Measurements from ENCODE around the gene CHMP4B.
"Not testable (repeated sequence)": the region's sequence is repeated elsewhere in the genome, so short reads cannot be mapped to it uniquely, and the experiment has no call there.

Gene CHMP4B

DNA sequence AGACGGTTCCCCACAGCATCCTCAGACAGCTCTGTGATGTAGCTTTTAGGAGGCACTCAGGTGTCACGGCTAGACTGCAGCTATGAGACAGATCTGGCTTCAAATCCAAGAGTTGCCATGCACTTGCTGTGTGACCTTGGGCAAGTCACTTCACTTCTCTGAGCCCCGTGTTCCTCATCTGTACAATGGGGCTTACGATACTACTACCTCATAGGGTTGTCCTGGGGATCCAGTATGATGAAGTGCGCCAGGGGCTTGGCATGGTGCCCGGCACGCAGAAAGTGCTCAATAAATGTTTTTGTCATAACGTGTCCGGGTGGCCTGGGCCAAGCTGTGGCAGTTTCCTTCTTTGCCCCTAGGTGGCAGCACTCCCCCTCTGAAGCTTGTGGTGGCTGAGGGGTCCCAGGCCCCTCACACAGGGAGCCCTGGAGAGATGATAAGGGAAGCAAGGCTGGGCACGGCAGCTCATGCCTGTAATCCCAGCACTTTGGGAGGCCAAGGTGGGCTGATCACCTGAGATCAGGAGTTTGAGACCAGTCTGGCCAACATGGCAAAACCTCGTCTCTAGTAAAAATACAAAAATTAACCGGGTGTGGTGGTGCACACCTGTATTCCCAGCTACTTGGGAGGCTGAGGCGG lies 19.1 kb upstream of the CHMP4B start:
- H3K4me1 Mint-ChIP-seq = peaks cover 10% of the 10 kb centered on the region
- H3K27ac Mint-ChIP-seq (ENCODE audit: low read depth) = no peak overlapping the region
- no peaks in the 10 kb centered on the region for H3K27me3 Mint-ChIP-seq
- no peaks in the 10 kb centered on the region for H3K9me3 Mint-ChIP-seq
- H3K36me3 Mint-ChIP-seq (ENCODE audit: insufficient read depth) = peaks cover 2% of the 10 kb centered on the region
- DNase-seq (ENCODE audit: low spot score in 2 of 2) (peak; percentile 19 to 40), ATAC-seq (replicated peaks; ENCODE audit: extremely low read depth, poor library complexity, severe bottlenecking) (no peak)
- H3K4me3 Mint-ChIP-seq = no peak overlapping the region

GRCh38 chr20:33792598-33792989 lies 18.6 kb upstream of the CHMP4B start:
- not testable (repeated sequence) for ATAC-seq (replicated peaks; ENCODE audit: extremely low read depth, poor library complexity, severe bottlenecking); H3K36me3 Mint-ChIP-seq (ENCODE audit: insufficient read depth); DNase-seq (ENCODE audit: low spot score in 2 of 2); H3K9me3 Mint-ChIP-seq; H3K4me3 Mint-ChIP-seq; H3K27me3 Mint-ChIP-seq; H3K27ac Mint-ChIP-seq (ENCODE audit: low read depth); H3K4me1 Mint-ChIP-seq

DNA sequence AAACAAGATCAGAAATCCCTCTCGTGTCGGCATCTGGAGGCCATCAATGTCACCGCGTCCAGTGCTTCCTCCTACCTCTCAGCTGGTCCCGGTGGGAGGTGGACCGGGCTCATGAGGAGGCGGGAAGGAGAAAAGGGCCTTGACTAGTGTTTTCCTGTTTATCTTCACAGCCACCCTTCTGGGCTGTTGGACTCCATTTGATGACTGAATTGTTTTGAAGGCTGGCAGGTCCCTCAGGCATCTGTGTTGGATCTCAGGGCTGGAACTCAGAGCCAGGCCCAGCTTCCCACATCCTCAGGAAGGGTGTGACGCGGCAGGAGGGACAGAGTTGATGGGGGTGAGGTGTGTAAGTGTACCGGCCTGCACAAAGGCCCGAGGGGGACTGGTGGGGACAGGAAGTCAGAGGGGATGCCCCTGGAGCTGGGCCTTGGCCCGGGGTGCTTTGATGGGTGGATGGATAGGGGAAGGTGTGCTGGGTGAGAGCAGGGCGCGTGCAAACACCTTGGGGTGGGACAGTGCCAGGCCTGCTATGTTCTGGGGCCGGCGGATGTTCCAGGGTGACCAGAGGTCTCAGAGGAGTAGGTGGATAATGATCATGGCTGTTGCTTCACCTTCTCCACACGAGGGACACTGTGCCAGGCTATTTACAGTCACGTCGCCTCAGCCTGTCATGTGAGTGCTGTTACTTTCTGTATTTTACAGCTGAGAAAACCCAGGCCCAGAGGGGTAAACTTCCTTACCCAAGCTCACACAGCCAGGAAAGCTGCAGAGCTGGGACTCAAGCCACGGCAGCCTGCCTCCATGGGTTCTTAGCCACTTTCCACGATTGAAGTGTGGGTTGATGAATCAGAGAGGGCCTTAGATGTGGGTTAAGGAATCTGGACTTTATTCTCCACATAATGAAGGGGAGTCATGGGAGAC lies 17.9 kb upstream of the CHMP4B start:
- H3K27ac Mint-ChIP-seq (ENCODE audit: low read depth) = no peak overlapping the region
- H3K27me3 Mint-ChIP-seq = no peaks in the 10 kb centered on the region
- peaks cover 2% of the 10 kb centered on the region for H3K36me3 Mint-ChIP-seq (ENCODE audit: insufficient read depth)
- no peak overlapping the region for H3K4me3 Mint-ChIP-seq
- no peaks in the 10 kb centered on the region for H3K9me3 Mint-ChIP-seq
- ATAC-seq (replicated peaks; ENCODE audit: extremely low read depth, poor library complexity, severe bottlenecking) = no peak
- no peaks in the 10 kb centered on the region for H3K4me1 Mint-ChIP-seq
- DNase-seq (ENCODE audit: low spot score in 2 of 2) = no peak

- Mint-ChIP-seq H3K27ac (ENCODE audit: low read depth) (no peak overlapping the region), H3K4me3 (no peak overlapping the region), H3K4me1 (no peaks in the 10 kb centered on the region), H3K27me3 (no peaks in the 10 kb centered on the region), H3K36me3 (ENCODE audit: insufficient read depth) (peaks cover 4% of the 10 kb centered on the region), H3K9me3 (no peaks in the 10 kb centered on the region)
- DNase-seq (ENCODE audit: low spot score in 2 of 2) (no peak), ATAC-seq (replicated peaks; ENCODE audit: extremely low read depth, poor library complexity, severe bottlenecking) (no peak)
These were observed 14.8 kb upstream of the CHMP4B start for GRCh38 chr20:33796263-33796906.

DNA sequence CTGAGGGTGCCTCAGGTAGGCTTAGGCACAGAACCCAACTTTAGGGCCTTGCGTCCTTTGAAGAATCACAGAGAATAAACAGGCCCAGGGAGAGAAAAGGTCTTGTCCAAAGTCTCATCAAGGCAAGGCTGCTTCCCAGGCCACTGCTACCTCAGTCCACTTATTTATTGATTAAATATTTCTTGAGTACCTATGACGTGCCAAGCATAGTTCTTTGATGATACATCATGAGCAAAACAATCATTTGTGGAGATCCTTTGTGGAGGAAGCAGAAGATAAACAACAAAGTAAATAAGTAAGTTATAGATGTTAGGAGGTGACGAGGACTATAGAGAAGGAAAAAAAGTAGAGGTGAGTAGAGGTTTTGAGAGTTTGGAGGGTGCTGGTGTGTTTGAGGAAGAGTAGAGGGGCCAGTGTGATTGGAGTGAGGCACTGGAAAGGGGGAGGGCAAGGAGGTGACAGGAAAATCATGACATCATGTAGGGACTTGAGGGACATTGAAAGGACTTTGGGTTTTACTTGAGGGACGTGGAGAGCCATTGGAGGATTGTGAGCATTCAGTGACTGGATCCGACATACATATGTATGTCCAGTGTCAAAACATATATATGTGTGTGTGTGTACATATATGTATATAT lies 14.1 kb upstream of the CHMP4B start:
- no peaks in the 10 kb centered on the region for H3K9me3 Mint-ChIP-seq
- H3K4me1 Mint-ChIP-seq = no peaks in the 10 kb centered on the region
- H3K36me3 Mint-ChIP-seq (ENCODE audit: insufficient read depth) = peaks cover 4% of the 10 kb centered on the region
- no peak for DNase-seq (ENCODE audit: low spot score in 2 of 2)
- no peak overlapping the region for H3K4me3 Mint-ChIP-seq
- H3K27ac Mint-ChIP-seq (ENCODE audit: low read depth) = no peak overlapping the region
- H3K27me3 Mint-ChIP-seq = no peaks in the 10 kb centered on the region
- no peak for ATAC-seq (replicated peaks; ENCODE audit: extremely low read depth, poor library complexity, severe bottlenecking)

GRCh38 chr20:33798444-33798843 lies 12.7 kb upstream of the CHMP4B start:
- Mint-ChIP-seq H3K4me3 (no peak overlapping the region), H3K9me3 (no peaks in the 10 kb centered on the region), H3K27ac (ENCODE audit: low read depth) (no peak overlapping the region), H3K27me3 (no peaks in the 10 kb centered on the region), H3K36me3 (ENCODE audit: insufficient read depth) (peaks cover 2% of the 10 kb centered on the region), H3K4me1 (no peaks in the 10 kb centered on the region)
- no peak for DNase-seq (ENCODE audit: low spot score in 2 of 2)
- ATAC-seq (replicated peaks; ENCODE audit: extremely low read depth, poor library complexity, severe bottlenecking) = no peak

- Mint-ChIP-seq H3K27me3 (no peaks in the 10 kb centered on the region), H3K4me3 (no peak overlapping the region), H3K36me3 (ENCODE audit: insufficient read depth) (peaks cover 2% of the 10 kb centered on the region), H3K4me1 (no peaks in the 10 kb centered on the region), H3K27ac (ENCODE audit: low read depth) (no peak overlapping the region), H3K9me3 (no peaks in the 10 kb centered on the region)
- DNase-seq (ENCODE audit: low spot score in 2 of 2) (no peak), ATAC-seq (replicated peaks; ENCODE audit: extremely low read depth, poor library complexity, severe bottlenecking) (no peak)
These were observed 7.2 kb upstream of the CHMP4B start for GRCh38 chr20:33803921-33804337.

- H3K36me3 Mint-ChIP-seq (ENCODE audit: insufficient read depth) = peaks cover 8% of the 10 kb centered on the region
- H3K4me3 Mint-ChIP-seq = no peak overlapping the region
- no peaks in the 10 kb centered on the region for H3K27me3 Mint-ChIP-seq
- no peak for DNase-seq (ENCODE audit: low spot score in 2 of 2)
- ATAC-seq (replicated peaks; ENCODE audit: extremely low read depth, poor library complexity, severe bottlenecking) = no peak
- peaks cover 17% of the 10 kb centered on the region for H3K4me1 Mint-ChIP-seq
- no peak overlapping the region for H3K27ac Mint-ChIP-seq (ENCODE audit: low read depth)
- H3K9me3 Mint-ChIP-seq = no peaks in the 10 kb centered on the region
These were observed 2.8 kb upstream of the CHMP4B start for GRCh38 chr20:33808388-33808787.

- DNase-seq (ENCODE audit: low spot score in 2 of 2) = no peak
- Mint-ChIP-seq H3K4me1 (peaks cover 33% of the 10 kb centered on the region), H3K27me3 (no peaks in the 10 kb centered on the region), H3K4me3 (no peak overlapping the region), H3K27ac (ENCODE audit: low read depth) (no peak overlapping the region), H3K36me3 (ENCODE audit: insufficient read depth) (peaks cover 8% of the 10 kb centered on the region), H3K9me3 (no peaks in the 10 kb centered on the region)
- no peak for ATAC-seq (replicated peaks; ENCODE audit: extremely low read depth, poor library complexity, severe bottlenecking)
These were observed 889 bp upstream of the CHMP4B start for GRCh38 chr20:33810259-33810658.

- H3K36me3 Mint-ChIP-seq (ENCODE audit: insufficient read depth) = peaks cover 9% of the 10 kb centered on the region
- no peaks in the 10 kb centered on the region for H3K27me3 Mint-ChIP-seq
- H3K4me3 Mint-ChIP-seq = peak overlapping the region; percentile 91
- peak overlapping the region; percentile 94 for H3K27ac Mint-ChIP-seq (ENCODE audit: low read depth)
- peak; percentile 11 for ATAC-seq (replicated peaks; ENCODE audit: extremely low read depth, poor library complexity, severe bottlenecking)
- H3K4me1 Mint-ChIP-seq = peaks cover 43% of the 10 kb centered on the region
- no peaks in the 10 kb centered on the region for H3K9me3 Mint-ChIP-seq
- no peak for DNase-seq (ENCODE audit: low spot score in 2 of 2)
These were observed 616 bp downstream of the CHMP4B start for GRCh38 chr20:33811776-33812151.

DNA sequence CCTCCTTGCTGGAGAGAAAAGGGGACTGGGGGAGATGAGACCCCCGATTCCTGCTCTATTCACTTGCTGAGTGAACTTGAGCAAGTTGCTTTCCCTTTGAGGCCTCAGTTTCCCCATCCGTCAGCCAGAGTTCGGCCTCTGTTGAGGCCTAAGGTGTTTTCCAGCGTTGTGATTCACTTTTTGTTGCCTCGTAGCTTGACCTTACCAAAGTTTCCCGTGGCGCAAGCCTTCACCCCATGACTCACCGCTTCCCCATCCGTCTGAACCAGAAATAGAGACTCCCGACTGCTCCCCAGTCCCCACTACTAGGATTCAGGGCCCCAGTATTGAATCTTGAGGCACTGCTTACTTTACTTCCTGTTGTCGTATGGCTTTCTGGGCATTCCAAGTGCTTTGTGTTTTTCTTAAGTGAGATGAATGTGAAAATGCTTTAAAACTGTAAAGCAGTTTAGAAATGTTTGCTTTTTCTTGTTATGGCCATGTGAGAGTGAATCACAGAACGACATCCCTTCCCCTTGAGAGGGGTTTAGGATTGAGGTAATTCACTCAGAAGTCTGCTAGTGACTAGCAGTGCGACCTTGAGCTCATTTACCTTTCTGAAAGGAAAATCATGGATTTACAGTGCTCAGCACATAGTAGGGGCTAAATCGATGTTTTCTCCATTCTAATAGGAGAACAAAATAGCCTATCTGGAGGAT lies 1.2 kb downstream of the CHMP4B start:
- Mint-ChIP-seq H3K4me1 (peaks cover 48% of the 10 kb centered on the region), H3K27ac (ENCODE audit: low read depth) (peak overlapping the region; percentile 94), H3K9me3 (no peaks in the 10 kb centered on the region), H3K4me3 (peak overlapping the region; percentile 91), H3K36me3 (ENCODE audit: insufficient read depth) (peaks cover 9% of the 10 kb centered on the region), H3K27me3 (no peaks in the 10 kb centered on the region)
- no peak for ATAC-seq (replicated peaks; ENCODE audit: extremely low read depth, poor library complexity, severe bottlenecking)
- DNase-seq (ENCODE audit: low spot score in 2 of 2) = no peak

DNA sequence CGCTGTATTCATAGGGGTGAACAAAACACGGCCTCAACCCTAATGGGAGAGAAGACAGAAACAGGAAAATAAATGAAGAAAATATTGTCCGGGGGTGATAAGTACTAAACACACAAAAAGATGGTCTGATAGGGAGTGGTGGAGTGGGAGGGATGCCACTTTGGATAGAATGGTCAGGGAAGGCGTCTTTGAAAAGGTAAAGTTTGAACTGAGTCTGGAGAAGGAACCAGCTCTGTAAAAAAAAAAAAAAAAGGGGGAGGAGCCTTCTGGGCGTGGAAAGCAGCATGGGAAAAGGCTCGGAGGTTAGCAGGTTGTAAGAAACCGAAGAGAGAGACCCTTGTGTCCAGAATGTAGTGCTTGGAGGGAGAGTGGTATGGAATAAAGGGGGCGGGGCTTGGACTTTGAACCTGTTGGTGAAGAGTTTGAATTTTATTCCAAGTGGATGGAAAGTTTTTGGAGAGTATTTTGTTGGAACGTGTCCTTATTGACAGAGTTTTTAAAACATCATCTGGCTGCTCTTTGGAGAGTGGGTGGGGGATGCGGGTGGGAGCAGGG lies 1.8 kb downstream of the CHMP4B start:
- H3K9me3 Mint-ChIP-seq = no peaks in the 10 kb centered on the region
- H3K4me1 Mint-ChIP-seq = peaks cover 55% of the 10 kb centered on the region
- H3K4me3 Mint-ChIP-seq = peak overlapping the region; percentile 91
- peaks cover 9% of the 10 kb centered on the region for H3K36me3 Mint-ChIP-seq (ENCODE audit: insufficient read depth)
- no peaks in the 10 kb centered on the region for H3K27me3 Mint-ChIP-seq
- ATAC-seq (replicated peaks; ENCODE audit: extremely low read depth, poor library complexity, severe bottlenecking) (no peak), DNase-seq (ENCODE audit: low spot score in 2 of 2) (no peak)
- H3K27ac Mint-ChIP-seq (ENCODE audit: low read depth) = peak overlapping the region; percentile 94

All from central memory CD8-positive, alpha-beta T cell (primary cell).